ENCODE results near the gene TANK.
A peak's percentile ranks its signal among the peaks of the same experiment; 100 is the strongest.

DNA sequence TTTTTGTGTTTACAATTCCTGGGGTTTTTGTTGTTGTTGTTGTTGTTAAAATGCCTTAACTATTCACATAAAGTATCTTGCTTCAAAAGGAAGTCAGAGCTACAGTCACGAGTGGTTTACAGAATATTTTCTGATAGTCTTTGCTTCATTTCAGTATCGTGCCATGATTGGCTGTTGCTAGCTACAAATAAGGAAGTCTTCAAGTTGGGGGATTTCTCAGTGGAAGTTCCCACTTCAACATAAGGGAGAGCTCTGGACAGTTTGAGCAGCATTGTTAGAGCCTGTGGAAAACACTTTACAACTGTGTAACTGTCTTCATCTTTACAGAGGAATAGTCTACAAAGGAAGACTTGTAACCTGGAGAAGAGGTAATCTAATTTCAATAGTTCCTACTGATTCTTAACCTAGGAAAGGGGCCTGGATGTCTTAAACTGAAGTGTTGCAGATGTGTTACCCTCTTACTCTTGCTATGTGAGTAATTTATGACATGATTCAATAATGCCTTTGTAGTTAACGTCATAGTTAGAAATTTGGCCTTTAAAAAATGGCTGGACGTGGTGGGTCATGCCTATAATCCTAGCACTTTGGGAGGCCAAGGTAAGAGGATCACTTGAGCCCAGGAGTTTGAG is 23.4 kb upstream of the TANK start:
- peak in 1 of 2 donors; percentile 27 for TF ChIP-seq POLR2A (IDR thresholded peaks at IDR 0.05)
- TF ChIP-seq, protein P1, sequence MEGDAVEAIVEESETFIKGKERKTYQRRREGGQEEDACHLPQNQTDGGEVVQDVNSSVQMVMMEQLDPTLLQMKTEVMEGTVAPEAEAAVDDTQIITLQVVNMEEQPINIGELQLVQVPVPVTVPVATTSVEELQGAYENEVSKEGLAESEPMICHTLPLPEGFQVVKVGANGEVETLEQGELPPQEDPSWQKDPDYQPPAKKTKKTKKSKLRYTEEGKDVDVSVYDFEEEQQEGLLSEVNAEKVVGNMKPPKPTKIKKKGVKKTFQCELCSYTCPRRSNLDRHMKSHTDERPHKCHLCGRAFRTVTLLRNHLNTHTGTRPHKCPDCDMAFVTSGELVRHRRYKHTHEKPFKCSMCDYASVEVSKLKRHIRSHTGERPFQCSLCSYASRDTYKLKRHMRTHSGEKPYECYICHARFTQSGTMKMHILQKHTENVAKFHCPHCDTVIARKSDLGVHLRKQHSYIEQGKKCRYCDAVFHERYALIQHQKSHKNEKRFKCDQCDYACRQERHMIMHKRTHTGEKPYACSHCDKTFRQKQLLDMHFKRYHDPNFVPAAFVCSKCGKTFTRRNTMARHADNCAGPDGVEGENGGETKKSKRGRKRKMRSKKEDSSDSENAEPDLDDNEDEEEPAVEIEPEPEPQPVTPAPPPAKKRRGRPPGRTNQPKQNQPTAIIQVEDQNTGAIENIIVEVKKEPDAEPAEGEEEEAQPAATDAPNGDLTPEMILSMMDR (IDR thresholded peaks at IDR 0.05): no peak
